Ishikawa (cell line): ENCODE results near the gene BDH2.

Experiments
- CEBPB ChIP-seq: IDR thresholded peaks from 2 replicates; pipeline ENCODE4 v1.6.1; 2012
- CREB1 ChIP-seq: IDR thresholded peaks from 2 replicates; pipeline ENCODE4 v1.6.1; 2012; ENCODE audit warnings: low read depth
- EGR1 ChIP-seq: IDR thresholded peaks from 2 replicates; pipeline ENCODE4 v1.6.1; 2012
- EP300 ChIP-seq: IDR thresholded peaks from 2 replicates; pipeline ENCODE4 v1.6.1; 2012; ENCODE audit warnings: borderline replicate concordance
- FOXM1 ChIP-seq: IDR thresholded peaks from 2 replicates; pipeline ENCODE4 v1.6.1; 2012; ENCODE audit warnings: low read depth, borderline replicate concordance
- NFIC ChIP-seq: IDR thresholded peaks from 2 replicates; pipeline ENCODE4 v1.6.1; 2012
- RAD21 ChIP-seq: IDR thresholded peaks from 2 replicates; pipeline ENCODE4 v1.6.1; 2012; ENCODE audit warnings: low read depth
- TAF1 ChIP-seq: IDR thresholded peaks from 2 replicates; pipeline ENCODE4 v1.6.1; 2012; ENCODE audit warnings: low read depth, mild to moderate bottlenecking
- TCF12 ChIP-seq: IDR thresholded peaks from 2 replicates; pipeline ENCODE4 v1.6.1; 2012; ENCODE audit warnings: low read depth
- USF1 ChIP-seq: IDR thresholded peaks from 2 replicates; pipeline ENCODE4 v1.6.1; 2012
- YY1 ChIP-seq: IDR thresholded peaks from 2 replicates; pipeline ENCODE4 v1.6.1; 2012; ENCODE audit warnings: low read depth
- ZBTB7A ChIP-seq: IDR thresholded peaks from 2 replicates; pipeline ENCODE4 v1.6.1; 2012; ENCODE audit warnings: low read depth
- TF ChIP-seq, protein P1 (sequence below): IDR thresholded peaks from 2 replicates; pipeline ENCODE4 v1.6.1; 2012; ENCODE audit warnings: low read depth, mild to moderate bottlenecking
- TF ChIP-seq, protein P2 (sequence below): IDR thresholded peaks from 2 replicates; pipeline ENCODE4 v1.6.1; 2012

- TF ChIP-seq RAD21 (no peak), CEBPB (no peak), TAF1 (no peak), CREB1 (no peak), TCF12 (no peak), YY1 (no peak), EP300 (no peak), FOXM1 (no peak), NFIC (no peak), EGR1 (no peak), USF1 (no peak), ZBTB7A (no peak)
- TF ChIP-seq, protein P1, sequence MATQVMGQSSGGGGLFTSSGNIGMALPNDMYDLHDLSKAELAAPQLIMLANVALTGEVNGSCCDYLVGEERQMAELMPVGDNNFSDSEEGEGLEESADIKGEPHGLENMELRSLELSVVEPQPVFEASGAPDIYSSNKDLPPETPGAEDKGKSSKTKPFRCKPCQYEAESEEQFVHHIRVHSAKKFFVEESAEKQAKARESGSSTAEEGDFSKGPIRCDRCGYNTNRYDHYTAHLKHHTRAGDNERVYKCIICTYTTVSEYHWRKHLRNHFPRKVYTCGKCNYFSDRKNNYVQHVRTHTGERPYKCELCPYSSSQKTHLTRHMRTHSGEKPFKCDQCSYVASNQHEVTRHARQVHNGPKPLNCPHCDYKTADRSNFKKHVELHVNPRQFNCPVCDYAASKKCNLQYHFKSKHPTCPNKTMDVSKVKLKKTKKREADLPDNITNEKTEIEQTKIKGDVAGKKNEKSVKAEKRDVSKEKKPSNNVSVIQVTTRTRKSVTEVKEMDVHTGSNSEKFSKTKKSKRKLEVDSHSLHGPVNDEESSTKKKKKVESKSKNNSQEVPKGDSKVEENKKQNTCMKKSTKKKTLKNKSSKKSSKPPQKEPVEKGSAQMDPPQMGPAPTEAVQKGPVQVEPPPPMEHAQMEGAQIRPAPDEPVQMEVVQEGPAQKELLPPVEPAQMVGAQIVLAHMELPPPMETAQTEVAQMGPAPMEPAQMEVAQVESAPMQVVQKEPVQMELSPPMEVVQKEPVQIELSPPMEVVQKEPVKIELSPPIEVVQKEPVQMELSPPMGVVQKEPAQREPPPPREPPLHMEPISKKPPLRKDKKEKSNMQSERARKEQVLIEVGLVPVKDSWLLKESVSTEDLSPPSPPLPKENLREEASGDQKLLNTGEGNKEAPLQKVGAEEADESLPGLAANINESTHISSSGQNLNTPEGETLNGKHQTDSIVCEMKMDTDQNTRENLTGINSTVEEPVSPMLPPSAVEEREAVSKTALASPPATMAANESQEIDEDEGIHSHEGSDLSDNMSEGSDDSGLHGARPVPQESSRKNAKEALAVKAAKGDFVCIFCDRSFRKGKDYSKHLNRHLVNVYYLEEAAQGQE = no peak
- TF ChIP-seq, protein P2, sequence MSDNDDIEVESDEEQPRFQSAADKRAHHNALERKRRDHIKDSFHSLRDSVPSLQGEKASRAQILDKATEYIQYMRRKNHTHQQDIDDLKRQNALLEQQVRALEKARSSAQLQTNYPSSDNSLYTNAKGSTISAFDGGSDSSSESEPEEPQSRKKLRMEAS = no peak
Observed at GRCh38 chr4:103097112-103097511, 2.5 kb downstream of the BDH2 start.
